Right atrium auricular region (tissue), 2 donors: ENCODE data around the gene THRA. TPM values are rescaled to one million over a fixed set of nuclear protein-coding genes. Genes with fewer than 3 reads are reported as not detected.

Experiments used
- DNase-seq: peaks from one replicate; pipeline ENCODE4 v3.0.0-alpha.2; 2019; ENCODE audit warnings: low spot score
- H3K27ac ChIP-seq, 2 donors: fragments of 200-600 bp; sonication (generic); 1 replicate in 1 of 2; 2 replicates in 1 of 2; pipeline ENCODE4 v1.5.1; 2016 to 2019
- H3K27me3 ChIP-seq, 2 donors: fragments of 200-600 bp; sonication (generic); one replicate each; pipeline versions ENCODE4 v1.5.1 to v1.6.0; 2017 to 2019
- H3K36me3 ChIP-seq: fragments of 200-600 bp; sonication (generic); one replicate; pipeline ENCODE4 v1.5.1; 2016
- H3K4me1 ChIP-seq, 2 donors: fragments of 200-600 bp; sonication (generic); one replicate each; pipeline versions ENCODE4 v1.5.1 to v1.6.0; 2017 to 2019
- H3K4me3 ChIP-seq, 2 donors: fragments of 200-600 bp; sonication (generic); 1 replicate in 1 of 2; 2 replicates in 1 of 2; pipeline ENCODE4 v1.5.1; 2017 to 2019; ENCODE audit warnings: mild to moderate bottlenecking in 1 of 2, moderate library complexity in 1 of 2
- H3K9me3 ChIP-seq, 2 donors: fragments of 200-600 bp; sonication (generic); one replicate each; pipeline ENCODE4 v1.5.1; 2019
- total RNA-seq, 2 donors: library from RNA; depleted of rRNA; stranded (reverse); fragments of >200 nt; gene quantifications; one replicate each; pipeline ENCODE4 v1.1.0, GENCODE V29; 2016
- TF ChIP-seq, protein P1 (sequence below), 2 donors: fragments of 200-600 bp; sonication (generic); IDR thresholded peaks; one replicate each; pipeline ENCODE4 v1.5.1; 2019; ENCODE audit warnings: antibody characterized with exemption in 2 of 2

The THRA gene
- total RNA-seq, 2 donors from 2014 or later = 60.3 to 69.0 TPM

DNA sequence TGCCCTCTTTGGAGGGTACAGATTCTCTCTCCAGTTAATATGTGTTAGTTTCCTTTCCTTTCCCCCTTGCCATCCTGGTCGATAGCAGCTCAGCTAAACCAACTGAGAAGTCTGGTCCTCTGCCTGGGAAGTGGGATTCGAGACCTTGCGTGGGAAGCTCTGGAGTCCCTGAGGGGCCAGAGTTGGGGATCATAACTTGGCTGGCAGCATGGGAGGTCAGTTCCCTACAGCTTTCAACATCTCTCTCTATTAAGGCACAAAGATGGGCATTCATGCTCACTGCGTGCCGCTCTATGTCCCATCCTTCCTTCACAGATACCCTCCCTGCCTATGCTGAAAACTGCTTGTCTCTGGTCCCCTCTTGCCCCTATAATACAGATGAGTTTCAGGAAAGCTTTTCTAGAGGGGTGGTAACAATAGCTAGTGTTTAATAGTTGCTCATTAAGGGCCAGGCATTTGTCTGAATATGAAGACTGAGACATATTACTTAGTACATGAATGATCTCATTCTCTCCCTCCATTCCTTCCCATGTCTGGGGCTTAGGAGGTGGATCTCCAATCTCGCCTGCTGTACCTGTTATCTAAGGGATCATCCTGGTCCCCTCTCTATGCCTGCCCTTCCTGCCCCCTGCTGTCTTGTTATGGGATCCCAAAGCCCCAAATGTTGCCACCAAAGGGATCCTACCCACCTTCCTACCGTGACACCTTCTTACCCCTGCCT is 10.8 kb downstream of the THRA start:
- no peak for DNase-seq
- Histone ChIP-seq H3K9me3 (no peaks in the 10 kb centered on the region), H3K36me3 (peaks cover 17% of the 10 kb centered on the region), H3K4me3 (no peak overlapping the region), H3K27me3 (no peaks in the 10 kb centered on the region), H3K27ac (peak overlapping the region; percentile 95 to 98), H3K4me1 (peaks cover 0 to 85% of the 10 kb centered on the region in 2 donors)
- TF ChIP-seq, protein P1, sequence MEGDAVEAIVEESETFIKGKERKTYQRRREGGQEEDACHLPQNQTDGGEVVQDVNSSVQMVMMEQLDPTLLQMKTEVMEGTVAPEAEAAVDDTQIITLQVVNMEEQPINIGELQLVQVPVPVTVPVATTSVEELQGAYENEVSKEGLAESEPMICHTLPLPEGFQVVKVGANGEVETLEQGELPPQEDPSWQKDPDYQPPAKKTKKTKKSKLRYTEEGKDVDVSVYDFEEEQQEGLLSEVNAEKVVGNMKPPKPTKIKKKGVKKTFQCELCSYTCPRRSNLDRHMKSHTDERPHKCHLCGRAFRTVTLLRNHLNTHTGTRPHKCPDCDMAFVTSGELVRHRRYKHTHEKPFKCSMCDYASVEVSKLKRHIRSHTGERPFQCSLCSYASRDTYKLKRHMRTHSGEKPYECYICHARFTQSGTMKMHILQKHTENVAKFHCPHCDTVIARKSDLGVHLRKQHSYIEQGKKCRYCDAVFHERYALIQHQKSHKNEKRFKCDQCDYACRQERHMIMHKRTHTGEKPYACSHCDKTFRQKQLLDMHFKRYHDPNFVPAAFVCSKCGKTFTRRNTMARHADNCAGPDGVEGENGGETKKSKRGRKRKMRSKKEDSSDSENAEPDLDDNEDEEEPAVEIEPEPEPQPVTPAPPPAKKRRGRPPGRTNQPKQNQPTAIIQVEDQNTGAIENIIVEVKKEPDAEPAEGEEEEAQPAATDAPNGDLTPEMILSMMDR (IDR thresholded peaks at IDR 0.05) = no peak

DNA sequence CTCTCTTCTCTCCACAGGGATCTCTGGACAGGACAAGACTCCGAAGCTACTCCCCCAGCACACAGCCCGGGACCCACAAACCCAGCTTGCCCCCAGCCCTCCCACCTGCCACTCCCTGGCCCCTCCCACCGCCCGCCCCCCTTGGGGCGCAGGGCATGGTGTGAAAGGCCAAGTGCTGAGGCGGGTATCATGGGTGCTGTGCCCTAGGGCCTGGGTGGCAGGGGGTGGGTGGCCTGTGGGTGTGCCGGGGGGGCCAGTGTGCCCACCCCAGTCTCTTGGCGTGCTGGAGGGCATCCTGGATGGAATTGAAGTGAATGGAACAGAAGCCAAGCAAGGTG is 11.4 kb downstream of the THRA start:
- H3K27me3 ChIP-seq = no peaks in the 10 kb centered on the region
- no peak overlapping the region for H3K4me3 ChIP-seq
- no peak for DNase-seq
- peak overlapping the region; percentile 95 to 98 for H3K27ac ChIP-seq
- no peaks in the 10 kb centered on the region for H3K9me3 ChIP-seq
- TF ChIP-seq, protein P1 (IDR thresholded peaks at IDR 0.05) = no peak
- H3K4me1 ChIP-seq = peaks cover 0 to 80% of the 10 kb centered on the region in 2 donors
- H3K36me3 ChIP-seq = peaks cover 21% of the 10 kb centered on the region

DNA sequence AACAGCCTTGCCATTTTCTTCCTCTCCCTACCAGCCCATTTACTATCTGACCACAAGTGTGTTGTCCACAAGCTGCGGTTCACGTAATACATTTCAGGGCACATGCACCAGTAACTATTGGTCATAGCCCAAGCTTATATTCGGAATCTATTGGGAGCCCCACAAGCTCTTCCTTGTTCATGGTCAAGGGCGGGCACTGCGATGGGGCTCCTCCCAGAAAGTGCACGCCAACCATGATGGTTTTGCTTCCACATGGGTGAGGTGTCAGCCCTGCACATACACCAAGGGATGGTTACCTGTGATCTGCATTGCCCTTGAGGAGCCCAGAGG is 12.1 kb downstream of the THRA start:
- Histone ChIP-seq H3K36me3 (peaks cover 28% of the 10 kb centered on the region), H3K4me1 (peaks cover 0 to 73% of the 10 kb centered on the region in 2 donors), H3K27me3 (no peaks in the 10 kb centered on the region), H3K4me3 (peak overlapping the region in 1 of 2 donors; percentile 13), H3K27ac (peak overlapping the region; percentile 95 to 98), H3K9me3 (no peaks in the 10 kb centered on the region)
- TF ChIP-seq, protein P1 (IDR thresholded peaks at IDR 0.05) = no peak
- no peak for DNase-seq

DNA sequence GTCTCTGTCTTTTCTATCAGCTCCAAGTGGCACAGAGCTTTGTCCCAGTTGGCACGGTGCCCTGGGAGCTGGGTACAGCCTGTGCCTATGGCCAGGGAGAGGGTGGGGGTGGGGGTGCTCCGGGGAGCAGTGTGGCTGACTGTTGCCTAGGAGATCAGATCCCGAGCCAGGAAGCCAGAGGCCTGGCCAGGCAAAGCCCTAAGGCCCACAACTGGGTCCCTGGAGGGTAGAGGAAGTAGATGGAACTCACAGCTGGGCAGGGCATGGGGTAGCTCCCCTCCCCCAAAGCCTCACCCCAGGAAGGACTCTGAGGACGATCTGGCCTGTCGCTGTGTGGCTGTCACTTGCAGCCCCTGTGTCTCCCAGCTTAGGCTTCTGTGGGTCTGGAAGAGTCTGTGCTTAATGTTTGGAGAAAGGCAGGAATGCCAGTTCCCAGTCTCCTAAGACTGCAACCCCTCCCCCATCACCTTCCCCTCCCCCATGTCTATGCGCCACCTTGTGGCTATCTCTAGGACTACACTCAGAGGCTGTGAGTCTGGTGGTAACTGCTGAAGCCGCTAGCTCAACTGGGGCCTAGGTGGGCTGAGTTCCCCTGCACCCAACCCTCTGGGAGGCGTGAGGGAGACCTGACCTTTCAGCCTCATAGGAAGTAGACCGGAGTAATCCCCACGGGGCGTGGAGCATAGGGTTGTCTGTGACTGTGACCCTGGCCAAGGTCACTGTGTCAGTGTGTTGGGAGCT is 12.6 kb downstream of the THRA start:
- peaks cover 33% of the 10 kb centered on the region for H3K36me3 ChIP-seq
- H3K9me3 ChIP-seq = no peaks in the 10 kb centered on the region
- H3K27ac ChIP-seq = peak overlapping the region; percentile 95 to 98
- peak; percentile 83 for DNase-seq
- peaks cover 0 to 68% of the 10 kb centered on the region in 2 donors for H3K4me1 ChIP-seq
- TF ChIP-seq, protein P1 (IDR thresholded peaks at IDR 0.05) = peak; percentile 93 to 95
- peak overlapping the region in 1 of 2 donors; percentile 13 for H3K4me3 ChIP-seq
- no peaks in the 10 kb centered on the region for H3K27me3 ChIP-seq

DNA sequence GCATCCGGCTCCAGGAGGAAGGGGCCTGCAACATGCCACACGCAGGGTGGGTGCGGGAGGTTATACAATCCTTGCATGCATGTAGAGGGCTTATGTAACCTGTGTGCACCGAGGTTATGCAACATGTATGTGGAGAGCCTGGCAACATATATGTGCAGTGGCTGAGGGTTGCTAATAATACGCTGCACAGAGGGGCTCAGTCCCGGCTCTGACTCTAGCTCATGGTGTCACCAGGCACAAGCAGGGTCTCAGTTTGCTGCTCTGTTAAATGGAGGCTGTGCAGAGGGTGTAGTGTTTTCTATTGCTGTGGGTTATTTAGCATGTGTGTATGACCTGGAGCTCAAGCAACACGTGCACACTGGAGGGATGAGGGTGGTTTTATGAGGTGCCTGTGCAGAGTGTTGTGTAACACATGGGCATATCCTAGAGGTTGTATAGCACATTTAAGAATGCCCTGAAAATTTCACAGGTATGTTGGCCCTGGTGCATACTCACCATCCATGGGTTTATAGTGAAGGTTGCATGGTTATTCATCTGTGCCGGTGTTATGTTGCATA is 13.3 kb downstream of the THRA start:
- Histone ChIP-seq H3K27ac (peak overlapping the region; percentile 95 to 98), H3K4me3 (peak overlapping the region in 1 of 2 donors; percentile 13), H3K9me3 (no peaks in the 10 kb centered on the region), H3K36me3 (peaks cover 34% of the 10 kb centered on the region), H3K27me3 (no peaks in the 10 kb centered on the region), H3K4me1 (peaks cover 0 to 61% of the 10 kb centered on the region in 2 donors)
- DNase-seq = no peak
- TF ChIP-seq, protein P1 (IDR thresholded peaks at IDR 0.05) = no peak
